Measurements from ENCODE around the gene CFAP77.

Gene CFAP77

DNA sequence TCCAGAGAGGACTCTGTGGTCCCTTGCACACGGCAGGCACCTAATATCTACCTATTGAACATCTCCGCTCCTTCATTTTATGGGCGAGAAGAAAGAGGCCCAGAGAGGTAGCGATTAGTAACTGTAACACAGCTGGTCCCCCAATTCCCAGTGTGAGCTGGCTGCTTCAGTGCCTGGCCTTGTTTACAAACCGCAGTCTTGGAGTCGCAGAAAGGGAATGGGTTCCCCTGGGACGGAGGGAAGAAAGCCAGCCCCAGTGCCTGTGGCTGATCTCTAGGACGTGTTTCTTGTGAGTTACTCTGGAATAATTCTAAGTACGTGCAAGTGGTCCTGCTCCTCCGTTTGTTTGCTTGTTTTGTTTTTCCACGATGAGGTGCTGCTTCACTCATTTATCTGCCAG, 52.0 kb downstream of the CFAP77 start:
- Histone ChIP-seq H3K27me3 (ENCODE audit: insufficient read depth, low read depth, severe bottlenecking) (no peaks in the 10 kb centered on the region), H3K9me3 (ENCODE audit: severe bottlenecking) (no peaks in the 10 kb centered on the region), H3K36me3 (no peaks in the 10 kb centered on the region), H3K4me3 (ENCODE audit: low read depth, low read length) (no peak overlapping the region), H3K27ac (no peak overlapping the region)
- no peak for DNase-seq
- TF ChIP-seq CTCF (IDR thresholded peaks at IDR 0.05; ENCODE audit: low read depth, low read length) = no peak

DNA sequence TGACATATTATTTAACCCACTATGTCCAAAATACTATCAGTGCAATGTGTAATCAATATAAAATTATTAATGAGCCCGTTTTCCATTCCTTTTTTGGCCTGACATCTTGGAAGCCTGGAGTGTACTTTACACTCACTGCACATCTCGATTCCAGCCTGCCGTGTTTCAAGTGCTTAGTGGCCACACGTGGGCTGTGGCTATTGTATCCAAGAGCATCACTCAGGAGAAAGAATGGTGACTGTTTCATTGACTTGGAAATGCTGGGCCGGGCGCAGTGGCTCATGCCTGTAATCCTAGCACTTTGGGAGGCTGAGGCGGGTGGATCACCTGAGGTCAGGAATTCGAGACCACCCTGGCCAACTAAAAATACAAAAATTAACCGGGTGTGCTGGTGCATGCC, 54.5 kb downstream of the CFAP77 start:
- no peaks in the 10 kb centered on the region for H3K9me3 ChIP-seq (ENCODE audit: severe bottlenecking)
- H3K27me3 ChIP-seq (ENCODE audit: insufficient read depth, low read depth, severe bottlenecking) = no peaks in the 10 kb centered on the region
- DNase-seq = no peak
- H3K27ac ChIP-seq = no peak overlapping the region
- H3K4me3 ChIP-seq (ENCODE audit: low read depth, low read length) = no peak overlapping the region
- no peak for TF ChIP-seq CTCF (IDR thresholded peaks at IDR 0.05; ENCODE audit: low read depth, low read length)
- no peaks in the 10 kb centered on the region for H3K36me3 ChIP-seq

DNA sequence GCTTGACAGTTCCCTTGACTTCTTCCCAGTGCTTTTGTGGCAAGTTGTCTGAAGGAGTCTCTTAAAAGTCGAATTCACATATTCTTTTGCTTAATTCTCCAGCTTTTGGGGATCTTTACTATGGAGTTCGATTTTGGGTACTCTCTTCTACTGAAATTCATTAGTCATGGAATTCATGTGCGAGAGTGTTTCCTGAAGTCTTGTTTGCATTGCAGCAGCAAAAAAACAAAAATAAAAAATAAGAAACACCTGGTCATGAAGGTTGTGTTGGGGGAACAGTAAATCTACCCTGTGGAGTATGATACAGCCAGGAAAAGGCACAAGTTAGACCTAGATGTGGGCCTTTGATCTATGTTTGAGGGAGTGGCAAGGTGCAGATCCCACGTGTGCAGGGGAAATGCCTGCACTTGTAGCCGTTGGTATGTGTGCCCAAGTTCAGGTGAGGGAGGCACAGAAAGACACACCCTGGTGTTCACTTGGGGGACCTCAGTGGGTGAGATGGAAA, 55.2 kb downstream of the CFAP77 start:
- H3K27me3 ChIP-seq (ENCODE audit: insufficient read depth, low read depth, severe bottlenecking) = no peaks in the 10 kb centered on the region
- H3K4me3 ChIP-seq (ENCODE audit: low read depth, low read length) = no peak overlapping the region
- H3K27ac ChIP-seq = no peak overlapping the region
- no peaks in the 10 kb centered on the region for H3K9me3 ChIP-seq (ENCODE audit: severe bottlenecking)
- no peaks in the 10 kb centered on the region for H3K36me3 ChIP-seq
- TF ChIP-seq CTCF (IDR thresholded peaks at IDR 0.05; ENCODE audit: low read depth, low read length) = no peak
- DNase-seq = no peak

- Histone ChIP-seq H3K27ac (no peak overlapping the region), H3K36me3 (no peaks in the 10 kb centered on the region), H3K27me3 (ENCODE audit: insufficient read depth, low read depth, severe bottlenecking) (no peaks in the 10 kb centered on the region), H3K4me3 (ENCODE audit: low read depth, low read length) (no peak overlapping the region), H3K9me3 (ENCODE audit: severe bottlenecking) (no peaks in the 10 kb centered on the region)
- DNase-seq = no peak
- TF ChIP-seq CTCF (IDR thresholded peaks at IDR 0.05; ENCODE audit: low read depth, low read length) = no peak
These were observed 62.2 kb downstream of the CFAP77 start for GRCh38 chr9:132472199-132472598.

DNA sequence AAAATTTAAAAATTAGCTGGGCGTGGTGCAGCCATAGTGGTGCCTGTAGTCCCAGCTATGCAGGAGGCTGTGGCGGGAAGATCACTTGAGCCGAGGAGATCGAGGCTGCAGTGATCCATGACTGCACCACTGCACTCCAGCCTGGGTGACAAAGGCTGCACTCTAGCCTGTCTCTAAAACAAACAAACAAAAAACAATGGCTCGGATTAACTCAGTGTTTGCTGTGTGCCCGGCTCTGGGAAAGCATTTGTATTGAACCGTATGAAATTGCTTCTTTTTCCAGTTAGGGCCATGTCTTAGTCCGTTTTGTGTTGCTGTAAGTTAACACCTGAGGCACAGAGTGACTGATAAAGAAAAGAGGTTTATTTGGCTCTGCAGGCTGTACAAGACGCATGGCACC, 62.6 kb downstream of the CFAP77 start:
- no peak for TF ChIP-seq CTCF (IDR thresholded peaks at IDR 0.05; ENCODE audit: low read depth, low read length)
- DNase-seq = no peak
- no peaks in the 10 kb centered on the region for H3K27me3 ChIP-seq (ENCODE audit: insufficient read depth, low read depth, severe bottlenecking)
- no peaks in the 10 kb centered on the region for H3K9me3 ChIP-seq (ENCODE audit: severe bottlenecking)
- no peaks in the 10 kb centered on the region for H3K36me3 ChIP-seq
- no peak overlapping the region for H3K27ac ChIP-seq
- no peak overlapping the region for H3K4me3 ChIP-seq (ENCODE audit: low read depth, low read length)

- H3K27ac ChIP-seq = no peak overlapping the region
- no peaks in the 10 kb centered on the region for H3K27me3 ChIP-seq (ENCODE audit: insufficient read depth, low read depth, severe bottlenecking)
- TF ChIP-seq CTCF (IDR thresholded peaks at IDR 0.05; ENCODE audit: low read depth, low read length) = no peak
- H3K36me3 ChIP-seq = no peaks in the 10 kb centered on the region
- H3K4me3 ChIP-seq (ENCODE audit: low read depth, low read length) = no peak overlapping the region
- no peaks in the 10 kb centered on the region for H3K9me3 ChIP-seq (ENCODE audit: severe bottlenecking)
- DNase-seq = no peak
These were observed 64.2 kb downstream of the CFAP77 start for GRCh38 chr9:132474253-132474652.

All from WERI-Rb-1 (cell line).